HCT116 (cell line): ENCODE data around the gene HAP1. TPM values are rescaled to one million over a fixed set of nuclear protein-coding genes. Genes with fewer than 3 reads are reported as not detected.

ENCODE experiments used
- ATAC-seq: fragments of 200-7000 bp; cut with Tn5 transposase; 2 replicates; pipeline ENCODE4 v1.9.1; 2020; ENCODE audit warnings: mild to moderate bottlenecking, moderate library complexity
- BruUV-seq: library from RNA; stranded (reverse); fragments of 400-500 nt; replicated peaks from 2 replicates; lab custom pipeline; 2021; lab: Mats Ljungman, UMichigan
- CTCF ChIA-PET: fragments of 300-600 bp; sonication (Branson Sonifier 250); formaldehyde crosslinking; loops from one replicate; lab custom pipeline; 2021; ENCODE audit warnings: antibody characterized with exemption; lab: Charles Lee
- POLR2A ChIA-PET: fragments of 300-600, 350-600 bp; sonication (Branson Sonifier 250); formaldehyde crosslinking; loops from one replicate; lab custom pipeline; 2021; ENCODE audit warnings: antibody characterized with exemption; lab: Charles Lee
- RAD21 ChIA-PET, 2 experiments: fragments of 300-600 bp; sonication (Branson Sonifier 250); formaldehyde crosslinking; loops; one replicate each; lab custom pipeline; 2023; ENCODE audit warnings: low total read pairs in 2 of 2; ENCODE audit not compliant: uncharacterized antibody in 2 of 2, unreplicated experiment in 2 of 2, low non-redundant PET in 1 of 2; lab: Charles Lee
- DNase-seq: peaks from one replicate; pipeline ENCODE4 v3.0.0-alpha.2; 2010; ENCODE audit warnings: low read depth, low spot score
- H2AFZ ChIP-seq: fragments of 200-600 bp; shearing (Covaris generic), sonication (generic); 2 replicates; pipeline ENCODE4 v1.6.1; 2017; ENCODE audit warnings: low read depth, mixed run types, mixed read lengths, antibody characterized with exemption, low read length; ENCODE audit not compliant: poor library complexity, severe bottlenecking
- H3K27ac ChIP-seq: 2 replicates; pipeline ENCODE4 v1.5.1; 2012; ENCODE audit warnings: low read depth, low read length
- H3K27me3 ChIP-seq: fragments of 200-600 bp; sonication (generic); 2 replicates; pipeline ENCODE4 v1.6.1; 2016; ENCODE audit warnings: mixed run types, low read length, mixed read lengths; ENCODE audit not compliant: insufficient read depth
- H3K36me3 ChIP-seq, 2 experiments: fragments of 200-500 bp in 1 of 2; fragments of 200-600 bp in 1 of 2; sonication (Bioruptor generic) in 1 of 2; sonication (generic) in 1 of 2; 2 replicates each; pipeline versions ENCODE4 v1.5.1 to v1.6.1; 2014 to 2016; ENCODE audit warnings: low read length in 2 of 2, inconsistent platforms in 1 of 2, mixed read lengths in 1 of 2, mixed run types in 1 of 2; ENCODE audit not compliant: insufficient read depth in 2 of 2, control insufficient read depth in 1 of 2
- H3K4me1 ChIP-seq, 2 experiments: fragments of 200-600 bp in 1 of 2; sonication (generic) in 1 of 2; 2 replicates each; pipeline versions ENCODE4 v1.5.1 to v1.6.1; 2012 to 2017; ENCODE audit warnings: low read length in 2 of 2, inconsistent platforms in 1 of 2, mild to moderate bottlenecking in 1 of 2, mixed read lengths in 1 of 2, mixed run types in 1 of 2, moderate library complexity in 1 of 2; ENCODE audit not compliant: insufficient read depth in 2 of 2, control insufficient read depth in 1 of 2
- H3K4me2 ChIP-seq: fragments of 200-600 bp; sonication (generic); 2 replicates; pipeline ENCODE4 v1.6.1; 2017; ENCODE audit warnings: mixed run types, low read length, mixed read lengths
- H3K4me3 ChIP-seq, 2 experiments: fragments of 200-600 bp in 1 of 2; sonication (generic) in 1 of 2; replicated peaks in 1 of 2; 2 replicates each; pipeline ENCODE4 v1.5.1; 2011 to 2016; ENCODE audit warnings: low read length in 2 of 2, control low read depth in 1 of 2, low read depth in 1 of 2, mild to moderate bottlenecking in 1 of 2, mixed read lengths in 1 of 2, mixed run types in 1 of 2
- H3K79me2 ChIP-seq: fragments of 200-600 bp; sonication (generic); 2 replicates; pipeline ENCODE4 v1.6.1; 2017; ENCODE audit warnings: mild to moderate bottlenecking, mixed run types, low read length, moderate library complexity, mixed read lengths; ENCODE audit not compliant: insufficient read depth
- H3K9ac ChIP-seq: fragments of 200-600 bp; sonication (generic); 2 replicates; pipeline ENCODE4 v1.6.1; 2016; ENCODE audit warnings: low read length, mixed read lengths
- H3K9me2 ChIP-seq: fragments of 200-600 bp; sonication (generic), shearing (Covaris generic); 2 replicates; pipeline ENCODE4 v1.6.1; 2017; ENCODE audit warnings: mixed run types, mild to moderate bottlenecking, moderate library complexity; ENCODE audit not compliant: insufficient read depth
- H3K9me3 ChIP-seq, 2 experiments: fragments of 200-500 bp in 1 of 2; fragments of 200-600 bp in 1 of 2; sonication (Bioruptor generic) in 1 of 2; sonication (generic) in 1 of 2; 2 replicates each; pipeline ENCODE4 v1.6.1; 2014 to 2017; ENCODE audit warnings: low read length in 2 of 2, mixed read lengths in 2 of 2, inconsistent platforms in 1 of 2, low read depth in 1 of 2, mild to moderate bottlenecking in 1 of 2, mixed run types in 1 of 2, moderate library complexity in 1 of 2; ENCODE audit not compliant: control insufficient read depth in 1 of 2, insufficient read depth in 1 of 2
- H4K20me1 ChIP-seq: fragments of 200-600 bp; sonication (generic), shearing (Covaris generic); 2 replicates; pipeline ENCODE4 v1.6.1; 2017; ENCODE audit warnings: mixed run types, mild to moderate bottlenecking, moderate library complexity; ENCODE audit not compliant: insufficient read depth
- CBX3 ChIP-seq: IDR thresholded peaks from 2 replicates; pipeline ENCODE4 v1.6.1; 2012; ENCODE audit warnings: low read depth
- CEBPB ChIP-seq: IDR thresholded peaks from 2 replicates; pipeline ENCODE4 v1.6.1; 2012; ENCODE audit warnings: low read depth
- CTCF ChIP-seq, 3 experiments: fragments of 200-600 bp in 1 of 3; sonication (generic) in 1 of 3; IDR thresholded peaks in 2 of 3; conservative IDR thresholded peaks in 1 of 3; 2 replicates each; pipeline ENCODE4 v1.5.1; 2012 to 2017; ENCODE audit warnings: low read depth in 2 of 3, low read length in 2 of 3, antibody characterized with exemption in 1 of 3, borderline replicate concordance in 1 of 3, control low read depth in 1 of 3, mild to moderate bottlenecking in 1 of 3, mixed read lengths in 1 of 3, mixed run types in 1 of 3, moderate library complexity in 1 of 3; ENCODE audit not compliant: insufficient read depth in 1 of 3
- ELF1 ChIP-seq: IDR thresholded peaks from 2 replicates; pipeline ENCODE4 v1.6.1; 2012; ENCODE audit warnings: low read depth, borderline replicate concordance
- EZH2 ChIP-seq: fragments of 200-600 bp; sonication (generic); IDR thresholded peaks from 2 replicates; pipeline ENCODE4 v1.6.1; 2017; ENCODE audit warnings: antibody characterized with exemption, mixed run types
- POLR2A ChIP-seq: IDR thresholded peaks from 2 replicates; pipeline ENCODE4 v1.7.0; 2011; ENCODE audit warnings: borderline replicate concordance; ENCODE audit not compliant: insufficient read depth, insufficient read length; ENCODE audit errors: extremely low read depth
- RAD21 ChIP-seq: IDR thresholded peaks from 2 replicates; pipeline ENCODE4 v1.6.1; 2012; ENCODE audit warnings: low read depth, mild to moderate bottlenecking
- SIN3A ChIP-seq: IDR thresholded peaks from 2 replicates; pipeline ENCODE4 v1.6.1; 2012; ENCODE audit warnings: low read depth
- SP1 ChIP-seq: IDR thresholded peaks from 2 replicates; pipeline ENCODE4 v1.6.1; 2012; ENCODE audit warnings: low read depth
- SRF ChIP-seq: IDR thresholded peaks from 2 replicates; pipeline ENCODE4 v1.6.1; 2012; ENCODE audit warnings: low read depth
- TCF7L2 ChIP-seq: IDR thresholded peaks from 2 replicates; pipeline ENCODE4 v1.7.0; 2011; ENCODE audit warnings: borderline replicate concordance, inconsistent platforms; ENCODE audit not compliant: insufficient read depth, insufficient read length; ENCODE audit errors: extremely low read depth
- YY1 ChIP-seq: IDR thresholded peaks from 2 replicates; pipeline ENCODE4 v1.6.1; 2011; ENCODE audit warnings: low read length, low read depth, moderate library complexity, mild to moderate bottlenecking; ENCODE audit not compliant: insufficient replicate concordance; ENCODE audit errors: extremely low read depth
- ZBTB33 ChIP-seq: IDR thresholded peaks from 2 replicates; pipeline ENCODE4 v1.6.1; 2011; ENCODE audit warnings: mild to moderate bottlenecking, low read length, moderate library complexity; ENCODE audit not compliant: insufficient replicate concordance; ENCODE audit errors: extremely low read depth
- ZNF274 ChIP-seq: fragments of 200-500 bp; sonication (Bioruptor generic); IDR thresholded peaks from 2 replicates; pipeline ENCODE4 v1.6.1; 2014; ENCODE audit warnings: mild to moderate bottlenecking, low read depth, low read length, inconsistent platforms
- intact Hi-C: fragments of 100-400 bp; cut with micrococcal nuclease; formaldehyde crosslinking; loops from 2 replicates; pipeline ENCODE4 v1.10.0; 2022
- total RNA-seq: library from RNA; stranded (reverse); gene quantifications from one replicate; pipeline ENCODE4 v1.2.1, GENCODE V29; 2021; ENCODE audit not compliant: unreplicated experiment
- TF ChIP-seq, protein P1 (sequence below): IDR thresholded peaks from 2 replicates; pipeline ENCODE4 v1.6.1; 2012
- TF ChIP-seq, protein P2 (sequence below): IDR thresholded peaks from 2 replicates; pipeline ENCODE4 v1.6.1; 2012

The HAP1 gene
- total RNA-seq, 1 experiment from 2014 or later, result 3.4 TPM

DNA sequence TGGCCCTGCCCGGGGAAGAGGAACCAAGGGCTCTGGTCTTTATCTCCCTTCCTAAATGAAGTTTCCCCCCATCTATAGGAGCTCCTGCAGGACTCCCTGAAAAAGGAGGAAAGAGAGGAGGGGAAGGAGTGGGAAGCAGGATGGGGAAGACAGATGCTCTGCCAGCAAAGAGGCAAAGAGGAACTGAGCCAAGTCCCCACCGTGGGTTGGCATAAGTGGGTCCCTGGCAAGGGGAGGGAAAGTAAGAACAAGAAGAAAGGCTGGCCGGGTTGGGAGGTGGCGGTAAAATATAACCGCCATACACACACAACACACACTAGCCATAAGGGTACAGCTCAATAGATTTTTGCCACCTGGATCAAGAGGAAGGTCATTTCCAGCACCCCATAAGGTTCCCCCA is 51.8 kb downstream of the HAP1 start:
- Histone ChIP-seq H3K27me3 (no peaks in the 10 kb centered on the region), H3K9me3 (no peaks in the 10 kb centered on the region), H4K20me1 (no peaks in the 10 kb centered on the region), H3K4me1 (peaks cover 12 to 20% of the 10 kb centered on the region in 2 experiments), H3K9ac (no peak overlapping the region), H3K36me3 (no peaks in the 10 kb centered on the region), H3K79me2 (no peaks in the 10 kb centered on the region), H3K9me2 (no peaks in the 10 kb centered on the region), H3K27ac (no peak overlapping the region), H3K4me3 (no peak overlapping the region), H2AFZ (no peak overlapping the region), H3K4me2 (no peak overlapping the region)
- DNase-seq (no peak), ATAC-seq (no peak)
- intact Hi-C loops, result no loop called here
- no TSS peak for BruUV-seq
- POLR2A ChIA-PET, result no interaction called here
- RAD21 ChIA-PET, result no interaction called here
- CTCF ChIA-PET, result no interaction called here
- TF ChIP-seq EZH2 (no peak), SIN3A (no peak)

DNA sequence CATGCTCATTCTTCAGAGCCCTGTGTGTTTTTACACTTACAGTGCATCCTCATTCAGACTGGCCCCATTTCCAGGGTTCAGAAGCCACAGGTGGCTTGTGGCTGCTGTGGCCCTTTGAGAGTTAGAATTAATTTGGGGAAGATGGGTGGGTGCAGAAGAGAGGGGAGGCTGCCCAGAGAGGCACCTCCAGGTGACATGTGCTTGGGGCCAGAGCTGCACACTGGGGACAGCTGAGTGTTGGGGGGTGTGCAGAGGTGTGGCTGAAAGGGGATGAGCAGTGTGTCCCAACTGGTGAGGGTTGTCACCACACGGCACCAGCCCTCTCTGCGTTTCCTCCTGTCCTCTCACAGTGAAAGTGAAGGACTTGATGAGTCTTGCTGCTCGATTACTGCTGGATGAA is 52.7 kb downstream of the HAP1 start:
- intact Hi-C loops, result no loop called here
- no peak overlapping the region for H3K27ac ChIP-seq
- no peaks in the 10 kb centered on the region for H3K79me2 ChIP-seq
- no peak for TF ChIP-seq SRF
- TF ChIP-seq, protein P1, sequence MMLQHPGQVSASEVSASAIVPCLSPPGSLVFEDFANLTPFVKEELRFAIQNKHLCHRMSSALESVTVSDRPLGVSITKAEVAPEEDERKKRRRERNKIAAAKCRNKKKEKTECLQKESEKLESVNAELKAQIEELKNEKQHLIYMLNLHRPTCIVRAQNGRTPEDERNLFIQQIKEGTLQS, result no peak
- no peak for TF ChIP-seq CBX3
- no peak for TF ChIP-seq EZH2
- no peak for TF ChIP-seq SP1
- TF ChIP-seq CEBPB, result no peak
- no peak for TF ChIP-seq SIN3A
- no peak for TF ChIP-seq CTCF (IDR thresholded peaks at IDR 0.05 in 2 of 3, conservative IDR thresholded peaks at IDR 0.05 in 1 of 3; ENCODE audit: borderline replicate concordance in 1 of 3, insufficient read depth in 1 of 3, low read depth in 2 of 3, low read length in 2 of 3)
- no peak for TF ChIP-seq RAD21
- TF ChIP-seq POLR2A, result no peak
- no peak for TF ChIP-seq ZBTB33
- TF ChIP-seq YY1, result no peak
- TF ChIP-seq ZNF274, result no peak
- no peak for TF ChIP-seq TCF7L2
- TF ChIP-seq ELF1, result no peak
- TF ChIP-seq, protein P2, sequence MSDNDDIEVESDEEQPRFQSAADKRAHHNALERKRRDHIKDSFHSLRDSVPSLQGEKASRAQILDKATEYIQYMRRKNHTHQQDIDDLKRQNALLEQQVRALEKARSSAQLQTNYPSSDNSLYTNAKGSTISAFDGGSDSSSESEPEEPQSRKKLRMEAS, result no peak
- H3K4me1 ChIP-seq, result peaks cover 8 to 18% of the 10 kb centered on the region in 2 experiments
- no TSS peak for BruUV-seq
- H3K9me2 ChIP-seq, result no peaks in the 10 kb centered on the region
- H3K4me2 ChIP-seq, result no peak overlapping the region
- ChIA-PET CTCF (interaction anchor here (4.6 kb wide), 1 partner anchor 16 kb away, joined by 15 read pairs; no protein-coding TSS in a partner anchor), POLR2A (interaction anchor here (4.2 kb wide), 1 partner anchor 10 kb away, joined by 17 read pairs; no protein-coding TSS in a partner anchor), RAD21 (no interaction called here)
- no peak for DNase-seq
- H2AFZ ChIP-seq, result no peak overlapping the region
- no peak overlapping the region for H3K9ac ChIP-seq
- H3K36me3 ChIP-seq, result no peaks in the 10 kb centered on the region
- no peak overlapping the region for H3K4me3 ChIP-seq
- no peaks in the 10 kb centered on the region for H3K27me3 ChIP-seq
- H4K20me1 ChIP-seq, result no peaks in the 10 kb centered on the region
- H3K9me3 ChIP-seq, result peaks cover 0 to 5% of the 10 kb centered on the region in 2 experiments; a peak in 1 of 4 replicates
- no peak for ATAC-seq
